Measurements from ENCODE around the gene FITM1. TPM values are rescaled to one million over a fixed set of nuclear protein-coding genes. Genes with fewer than 3 reads are reported as not detected.

Gene FITM1
- polyA plus RNA-seq, 1 donor from 2014 or later, result 0.88 TPM

- no peaks in the 10 kb centered on the region for H4K20me1 ChIP-seq (ENCODE audit: insufficient read depth)
- no peaks in the 10 kb centered on the region for H3K79me2 ChIP-seq (replicated peaks; ENCODE audit: insufficient read depth, low read length)
- H3K4me3 ChIP-seq (ENCODE audit: low read length), result no peak overlapping the region
- no peak overlapping the region for H3K27ac ChIP-seq (ENCODE audit: low read length)
- H3F3A ChIP-seq (ENCODE audit: insufficient read depth, low read length, poor library complexity, severe bottlenecking), result no peaks in the 10 kb centered on the region
- no peak overlapping the region for H3K4me2 ChIP-seq (ENCODE audit: low read length)
- no peaks in the 10 kb centered on the region for H3K27me3 ChIP-seq (ENCODE audit: insufficient read depth, low read depth, low read length)
- no peaks in the 10 kb centered on the region for H3K9me2 ChIP-seq (ENCODE audit: insufficient read depth, low read length)
- no peak overlapping the region for H3K9ac ChIP-seq (ENCODE audit: low read length)
- no peaks in the 10 kb centered on the region for H3K36me3 ChIP-seq (ENCODE audit: insufficient read depth, low read length)
- H3K9me3 ChIP-seq (ENCODE audit: low read length), result no peaks in the 10 kb centered on the region
- no peak overlapping the region for H2AFZ ChIP-seq (ENCODE audit: low read depth, low read length)
- TF ChIP-seq REST (IDR thresholded peaks at IDR 0.05; ENCODE audit: borderline replicate concordance) (no peak), EZH2 (IDR thresholded peaks at IDR 0.05; ENCODE audit: borderline replicate concordance, insufficient read depth, low read length, poor library complexity, severe bottlenecking) (no peak), TAF1 (IDR thresholded peaks at IDR 0.05; ENCODE audit: low read depth) (no peak)
These were observed 42.4 kb upstream of the FITM1 start for GRCh38 chr14:24088095-24088494.

GRCh38 chr14:24089890-24090289 lies 40.6 kb upstream of the FITM1 start:
- no peak overlapping the region for H3K9ac ChIP-seq (ENCODE audit: low read length)
- H3K27ac ChIP-seq (ENCODE audit: low read length), result no peak overlapping the region
- H3K9me3 ChIP-seq (ENCODE audit: low read length), result no peaks in the 10 kb centered on the region
- no peaks in the 10 kb centered on the region for H4K20me1 ChIP-seq (ENCODE audit: insufficient read depth)
- peaks cover 14% of the 10 kb centered on the region for H3K27me3 ChIP-seq (ENCODE audit: insufficient read depth, low read depth, low read length)
- H3K36me3 ChIP-seq (ENCODE audit: insufficient read depth, low read length), result no peaks in the 10 kb centered on the region
- TF ChIP-seq EZH2 (IDR thresholded peaks at IDR 0.05; ENCODE audit: borderline replicate concordance, insufficient read depth, low read length, poor library complexity, severe bottlenecking) (no peak), EP300 (conservative IDR thresholded peaks at IDR 0.05; ENCODE audit: poor library complexity, severe bottlenecking) (no peak), MXI1 (conservative IDR thresholded peaks at IDR 0.05; ENCODE audit: poor library complexity, severe bottlenecking) (no peak), REST (IDR thresholded peaks at IDR 0.05; ENCODE audit: borderline replicate concordance) (no peak), TAF1 (IDR thresholded peaks at IDR 0.05; ENCODE audit: low read depth) (no peak)
- no peak overlapping the region for H3K4me3 ChIP-seq (ENCODE audit: low read length)
- no peak overlapping the region for H2AFZ ChIP-seq (ENCODE audit: low read depth, low read length)
- no peaks in the 10 kb centered on the region for H3K9me2 ChIP-seq (ENCODE audit: insufficient read depth, low read length)
- no peaks in the 10 kb centered on the region for H3K79me2 ChIP-seq (replicated peaks; ENCODE audit: insufficient read depth, low read length)
- no peaks in the 10 kb centered on the region for H3F3A ChIP-seq (ENCODE audit: insufficient read depth, low read length, poor library complexity, severe bottlenecking)
- H3K4me2 ChIP-seq (ENCODE audit: low read length), result no peak overlapping the region

- no peaks in the 10 kb centered on the region for H3K9me2 ChIP-seq (ENCODE audit: insufficient read depth, low read length)
- no peaks in the 10 kb centered on the region for H3K9me3 ChIP-seq (ENCODE audit: low read length)
- no peak overlapping the region for H2AFZ ChIP-seq (ENCODE audit: low read depth, low read length)
- H3K9ac ChIP-seq (ENCODE audit: low read length), result no peak overlapping the region
- H3K27ac ChIP-seq (ENCODE audit: low read length), result no peak overlapping the region
- H3K79me2 ChIP-seq (replicated peaks; ENCODE audit: insufficient read depth, low read length), result no peaks in the 10 kb centered on the region
- no peak overlapping the region for H3K4me3 ChIP-seq (ENCODE audit: low read length)
- TF ChIP-seq REST (IDR thresholded peaks at IDR 0.05; ENCODE audit: borderline replicate concordance) (no peak), SMC3 (conservative IDR thresholded peaks at IDR 0.05; ENCODE audit: poor library complexity) (no peak), TAF1 (IDR thresholded peaks at IDR 0.05; ENCODE audit: low read depth) (no peak), POLR2AphosphoS5 (IDR thresholded peaks at IDR 0.05) (no peak), MXI1 (conservative IDR thresholded peaks at IDR 0.05; ENCODE audit: poor library complexity, severe bottlenecking) (no peak), EP300 (conservative IDR thresholded peaks at IDR 0.05; ENCODE audit: poor library complexity, severe bottlenecking) (no peak), EZH2 (IDR thresholded peaks at IDR 0.05; ENCODE audit: borderline replicate concordance, insufficient read depth, low read length, poor library complexity, severe bottlenecking) (no peak), RAD21 (conservative IDR thresholded peaks at IDR 0.05) (no peak), CTCF (IDR thresholded peaks at IDR 0.05; ENCODE audit: poor library complexity, severe bottlenecking) (no peak)
- H4K20me1 ChIP-seq (ENCODE audit: insufficient read depth), result no peaks in the 10 kb centered on the region
- H3F3A ChIP-seq (ENCODE audit: insufficient read depth, low read length, poor library complexity, severe bottlenecking), result no peaks in the 10 kb centered on the region
- no peak overlapping the region for H3K4me2 ChIP-seq (ENCODE audit: low read length)
- H3K27me3 ChIP-seq (ENCODE audit: insufficient read depth, low read depth, low read length), result peaks cover 16% of the 10 kb centered on the region
- H3K36me3 ChIP-seq (ENCODE audit: insufficient read depth, low read length), result no peaks in the 10 kb centered on the region
These were observed 38.4 kb upstream of the FITM1 start for GRCh38 chr14:24092110-24092504.

Data from neural cell (in vitro differentiated cells).